NCI-H2196 (cell line): ENCODE measurements around the gene CENPA.
"Not testable (repeated sequence)": the region's sequence is repeated elsewhere in the genome, so short reads cannot be mapped to it uniquely, and the experiment has no call there.

Experiments used
- DNase-seq: peaks from one replicate; lab custom pipeline; 2025; ENCODE audit not compliant: unreplicated experiment; lab: John Stamatoyannopoulos, UW

Gene CENPA

DNA sequence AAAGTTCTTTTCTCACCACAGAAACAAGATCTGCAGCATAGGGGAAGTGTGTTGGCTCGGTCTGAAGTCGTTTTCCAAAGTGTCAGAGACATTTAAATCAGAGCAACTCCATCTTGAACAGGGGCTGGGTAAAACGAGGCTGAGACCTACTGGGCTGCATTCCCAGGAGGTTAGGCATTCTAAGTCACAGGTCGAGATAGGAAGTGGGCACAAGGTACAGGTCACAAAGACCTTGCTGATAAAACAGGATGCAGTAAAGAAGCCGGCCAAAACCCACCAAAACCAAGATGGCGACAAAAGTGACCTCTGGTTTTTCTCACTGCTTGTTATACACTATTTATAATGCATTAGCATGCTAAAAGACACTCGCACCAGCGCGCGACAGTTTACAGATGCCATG, 24.9 kb upstream of the CENPA start:
- DNase-seq, result not testable (repeated sequence)

DNA sequence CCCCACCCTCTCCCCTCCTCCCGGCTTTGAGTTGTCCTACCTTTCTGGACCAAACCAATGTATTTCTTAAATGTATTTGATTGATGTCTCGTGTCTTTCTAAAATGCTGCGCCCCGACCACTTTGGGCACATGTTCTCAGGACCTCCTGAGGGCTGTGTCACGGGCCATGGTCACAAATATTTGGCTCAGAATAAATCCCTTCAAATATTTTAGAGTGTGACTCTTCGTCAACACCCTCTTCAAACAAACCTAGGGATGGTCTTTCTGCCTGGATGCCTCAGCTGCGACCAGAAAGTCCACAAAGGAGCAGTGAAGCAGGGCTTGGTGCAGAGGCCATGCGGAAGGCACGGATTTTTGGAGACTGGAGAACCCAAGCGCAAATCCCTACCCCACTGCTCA, 22.8 kb upstream of the CENPA start:
- no peak for DNase-seq

DNA sequence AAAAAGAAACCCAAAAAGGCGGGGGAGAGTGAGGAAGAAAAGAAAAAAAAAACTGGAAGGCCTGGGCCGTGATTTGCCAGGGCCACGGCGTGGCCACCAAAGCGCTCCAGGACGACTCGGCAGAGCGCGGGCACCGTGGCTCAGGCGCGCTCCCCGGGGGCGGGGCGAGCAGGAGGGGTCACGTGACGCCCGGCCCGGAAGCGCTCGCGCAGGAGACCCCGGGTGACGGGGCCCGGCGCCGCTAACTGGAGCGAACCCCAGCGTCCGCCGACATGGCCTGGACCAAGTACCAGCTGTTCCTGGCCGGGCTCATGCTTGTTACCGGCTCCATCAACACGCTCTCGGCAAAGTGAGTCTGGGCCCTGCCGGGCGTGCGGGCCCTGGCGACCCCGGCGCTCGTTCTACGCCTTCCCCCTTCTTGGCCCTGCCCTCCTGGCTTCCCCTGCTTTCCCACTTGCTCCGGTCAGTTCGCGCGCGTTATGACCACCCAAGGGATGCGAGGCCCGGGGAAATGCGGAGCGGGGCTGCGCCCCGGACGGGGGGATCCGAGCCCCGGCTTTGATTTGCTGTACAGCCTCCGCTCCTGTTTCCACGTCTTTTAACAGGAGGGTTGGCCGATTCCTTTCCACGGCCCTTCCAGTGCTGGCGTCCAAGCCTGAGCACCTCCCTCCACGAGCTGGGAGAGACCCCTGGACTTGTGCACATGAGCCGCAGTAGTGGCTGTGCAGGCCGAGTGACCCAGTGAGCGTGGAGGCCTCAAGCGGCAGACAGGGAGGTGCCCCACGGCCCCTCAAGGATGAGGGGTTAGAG, 21.6 kb upstream of the CENPA start, which contains the start of gene SLC35F6:
Gene SLC35F6, plus strand, starts transcription at position 207 of the 810 bp plus-strand sequence. Its CDS starts 66 bp downstream, at position 273.
- peak; percentile 83 for DNase-seq

DNA sequence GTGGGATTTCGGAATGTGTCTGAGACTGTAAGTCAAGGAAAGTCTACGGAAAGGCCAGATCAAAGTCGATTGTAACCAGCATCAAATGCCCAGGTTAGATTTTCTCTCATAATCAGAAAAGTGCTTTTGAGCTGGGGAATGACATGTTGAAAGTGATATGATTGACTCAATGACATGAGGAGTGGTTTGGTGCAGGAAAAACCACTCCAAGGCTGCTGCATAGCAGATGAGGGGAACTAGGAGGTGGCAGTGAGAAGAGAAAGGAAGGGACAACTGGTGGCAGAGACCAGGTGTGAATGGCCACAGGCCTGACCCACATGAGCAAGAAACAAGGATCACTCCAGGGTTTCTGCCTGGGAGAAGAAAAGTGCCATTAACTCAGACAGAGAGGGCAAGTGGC, 20.9 kb upstream of the CENPA start:
- DNase-seq, result no peak

DNA sequence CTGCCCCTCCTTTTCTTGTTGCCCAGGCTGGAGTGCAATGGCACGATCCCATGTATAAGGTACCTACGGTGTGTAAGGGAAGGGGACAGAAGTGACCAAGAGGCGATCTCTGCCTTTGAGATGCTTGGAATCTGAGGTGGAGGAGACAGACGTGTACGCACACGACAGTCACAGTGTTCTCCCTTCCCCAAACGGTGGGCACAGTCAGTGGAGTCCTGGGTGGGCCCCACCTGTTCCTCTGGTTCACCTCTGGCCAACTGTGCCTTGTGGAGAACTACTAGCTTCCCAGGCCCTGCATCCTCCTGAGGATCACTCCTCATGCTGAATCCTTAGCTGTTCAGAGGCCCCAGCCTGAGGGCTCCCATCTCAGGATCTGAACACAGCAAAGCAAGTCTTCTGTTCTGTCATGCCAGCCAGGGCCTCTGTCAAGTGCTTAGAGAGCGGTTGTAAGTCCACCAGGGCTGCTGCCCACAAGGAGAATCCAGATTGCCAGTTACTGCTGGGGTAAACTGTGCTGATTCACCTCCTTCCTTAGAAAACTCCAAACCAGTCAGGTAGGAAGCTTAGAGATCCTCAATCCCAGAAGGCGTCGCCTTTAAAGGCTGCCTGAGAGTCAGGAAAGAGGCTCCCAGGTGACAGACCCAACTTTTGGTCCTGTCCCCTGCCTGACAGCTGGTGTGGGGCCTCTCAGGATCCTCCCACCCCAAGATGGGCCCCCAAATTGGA, 20.2 kb upstream of the CENPA start:
- no peak for DNase-seq

DNA sequence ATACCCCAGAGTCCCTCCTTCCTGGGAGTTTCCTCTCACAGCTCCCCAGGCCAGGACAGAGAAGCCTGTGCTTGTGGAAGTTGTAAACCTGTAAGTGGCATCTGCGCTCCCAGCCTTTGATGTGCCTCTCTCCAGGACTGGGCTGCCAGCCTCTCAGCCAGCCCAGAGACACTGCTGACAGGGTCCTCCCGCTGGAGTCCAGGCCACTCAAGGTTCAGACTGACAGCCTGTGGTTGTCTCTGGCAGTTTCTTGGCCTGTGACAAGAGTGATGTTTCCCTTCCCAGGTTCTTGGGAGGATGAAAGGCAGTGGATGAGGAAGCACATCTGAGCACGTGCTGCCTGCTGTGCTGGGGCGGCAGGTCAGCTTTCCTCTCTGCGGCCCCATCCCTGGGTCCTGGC, 18.7 kb upstream of the CENPA start:
- no peak for DNase-seq

DNA sequence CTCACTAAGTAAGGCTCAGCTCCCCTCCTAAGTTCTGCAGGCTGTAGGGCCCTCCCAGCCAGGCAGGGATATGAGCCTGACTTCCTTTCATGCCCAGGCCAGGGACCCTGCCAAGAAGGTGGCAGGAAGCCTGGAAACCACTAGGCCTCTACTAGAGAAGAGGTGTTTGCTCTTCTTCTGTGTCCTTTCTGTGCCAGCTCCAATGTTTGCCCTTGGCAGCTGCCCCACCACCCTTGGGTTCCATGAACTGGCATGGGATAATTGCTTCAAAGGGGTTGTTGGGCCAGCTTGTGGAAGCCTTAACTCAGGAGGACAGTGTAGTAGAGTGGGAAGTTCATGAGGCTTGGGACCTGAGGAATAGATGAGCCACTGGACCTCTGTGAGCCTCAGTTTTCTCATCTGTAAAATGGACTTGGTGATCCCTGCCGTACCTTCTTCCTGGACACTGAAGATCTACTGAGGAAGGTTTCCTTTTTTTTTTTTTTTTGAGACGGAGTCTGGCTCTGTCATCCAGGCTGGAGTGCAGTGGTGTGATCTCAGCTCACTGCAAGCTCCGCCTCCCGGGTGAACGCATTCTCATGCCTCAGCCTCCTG, 17.9 kb upstream of the CENPA start:
- peak; percentile 55 for DNase-seq

DNA sequence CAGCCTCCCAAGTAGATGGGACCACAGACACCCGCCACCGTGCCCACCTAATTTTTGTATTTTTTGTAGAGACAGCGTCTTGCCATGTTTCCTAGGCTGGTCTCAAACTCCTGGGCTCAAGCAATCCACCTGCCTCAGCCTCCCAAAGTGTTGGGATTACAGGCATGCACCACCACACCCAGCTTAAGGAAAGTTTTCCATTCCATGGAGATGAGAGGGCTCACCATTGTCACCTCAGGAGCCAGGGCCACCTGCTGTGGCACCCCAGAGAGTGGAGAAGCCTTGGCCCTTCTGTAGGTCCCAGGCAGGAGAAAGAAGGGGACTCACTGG, 17.1 kb upstream of the CENPA start:
- no peak for DNase-seq

DNA sequence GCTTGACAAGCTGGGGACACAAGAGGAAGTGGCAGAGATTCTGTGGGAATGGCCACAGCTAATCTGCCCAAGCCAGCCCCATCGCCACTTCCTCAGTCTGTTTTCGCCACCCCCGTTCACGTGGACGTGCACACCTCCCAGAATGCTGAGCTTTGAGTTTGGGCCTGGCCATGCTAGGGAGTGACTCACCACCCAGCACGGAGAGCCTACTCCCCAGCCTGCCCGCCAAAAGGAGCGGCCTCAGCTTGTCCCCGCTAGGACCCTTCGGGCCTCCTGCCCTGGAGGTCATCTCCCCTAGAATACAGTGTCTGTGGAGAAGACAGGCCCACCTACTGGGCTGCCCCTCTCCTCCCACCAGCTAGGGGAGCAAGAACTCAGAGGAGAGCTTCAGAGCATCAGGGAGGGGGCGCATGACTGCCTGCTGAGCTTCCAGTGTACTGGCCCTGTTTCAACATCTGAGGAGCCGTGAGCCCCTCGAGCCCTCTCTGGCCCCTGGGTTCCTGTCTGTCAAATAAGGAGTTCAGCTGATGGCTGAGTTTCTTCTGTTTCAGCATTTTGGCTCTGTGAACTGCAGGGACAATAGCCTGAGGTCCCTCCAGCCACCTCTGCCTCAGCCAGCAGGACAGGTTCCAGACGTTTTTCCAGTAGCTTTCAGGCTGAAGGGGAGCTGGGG, 16.6 kb upstream of the CENPA start:
- DNase-seq, result no peak

DNA sequence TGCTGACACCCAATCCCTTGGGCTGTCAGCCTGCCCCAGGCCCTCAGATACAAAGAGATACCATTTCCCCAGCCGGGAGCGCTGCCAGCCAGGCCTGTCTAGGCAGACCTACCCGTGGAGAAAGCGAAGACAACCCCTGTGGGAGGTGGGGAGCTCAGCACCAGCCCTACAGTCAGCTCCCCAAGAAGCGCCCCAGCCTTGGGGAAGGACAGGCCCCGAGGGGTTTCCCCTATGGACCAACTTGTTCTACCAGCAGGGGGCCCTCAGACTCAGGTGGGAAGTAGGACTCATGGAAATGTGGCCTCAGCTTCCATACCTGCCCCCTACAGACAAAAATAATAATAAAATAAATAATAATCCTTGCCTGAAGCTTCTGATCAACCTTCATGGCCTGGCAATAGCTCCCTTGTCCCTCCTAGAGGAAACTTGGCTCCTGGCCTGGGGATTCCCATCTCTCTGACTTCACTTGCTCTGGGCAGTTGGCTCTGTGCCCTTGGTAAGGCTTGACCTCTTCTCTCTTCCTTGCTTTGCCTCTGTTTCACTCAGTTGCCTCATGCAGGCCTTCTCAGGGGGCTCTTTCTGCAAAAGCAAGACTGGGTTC, 14.8 kb upstream of the CENPA start:
- DNase-seq, result peak; percentile 88

DNA sequence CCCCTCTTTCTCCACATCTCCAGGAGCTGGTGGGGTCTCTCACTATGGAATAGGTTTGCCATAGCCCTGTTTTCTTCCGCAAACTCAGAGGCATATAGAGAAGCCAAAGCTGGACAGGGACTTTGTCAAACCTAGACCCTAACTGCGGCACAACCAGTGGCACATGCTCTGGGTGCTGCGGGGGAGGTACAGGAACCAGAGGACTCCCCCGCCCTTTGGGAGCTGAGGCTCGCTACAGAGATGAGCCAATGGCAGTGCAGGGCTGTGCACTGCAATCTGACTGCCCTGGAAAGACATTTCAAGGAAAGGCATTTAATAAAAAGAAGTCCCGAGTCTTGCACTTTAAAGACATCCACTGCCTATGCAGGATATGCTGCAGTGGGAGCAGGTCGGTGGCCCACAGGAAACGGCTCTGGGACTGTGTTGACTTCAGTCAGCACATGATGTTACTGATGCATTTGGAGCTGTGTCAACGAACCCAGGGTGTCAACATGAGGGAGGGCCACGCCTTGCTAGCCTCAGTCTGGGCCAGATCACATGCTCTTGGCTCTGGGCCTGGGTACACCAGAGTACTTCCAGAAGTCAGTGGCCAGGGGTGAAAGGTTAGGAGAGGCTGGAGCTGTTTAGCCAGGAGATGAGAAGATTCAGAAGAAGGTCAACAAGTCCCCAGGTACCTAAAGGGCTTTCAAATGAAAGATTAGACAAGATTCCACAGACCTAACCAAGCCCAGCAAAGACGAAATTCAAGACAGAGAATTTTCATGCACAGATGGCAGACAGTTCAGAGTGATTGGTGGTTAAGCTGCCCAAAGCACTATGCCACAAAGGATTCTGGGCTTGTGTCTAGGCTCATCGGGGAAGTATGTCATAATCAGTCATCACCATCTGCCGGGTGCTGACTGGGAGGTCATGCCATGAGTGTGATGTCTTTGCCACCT, 13.5 kb upstream of the CENPA start:
- peak; percentile 93 for DNase-seq

DNA sequence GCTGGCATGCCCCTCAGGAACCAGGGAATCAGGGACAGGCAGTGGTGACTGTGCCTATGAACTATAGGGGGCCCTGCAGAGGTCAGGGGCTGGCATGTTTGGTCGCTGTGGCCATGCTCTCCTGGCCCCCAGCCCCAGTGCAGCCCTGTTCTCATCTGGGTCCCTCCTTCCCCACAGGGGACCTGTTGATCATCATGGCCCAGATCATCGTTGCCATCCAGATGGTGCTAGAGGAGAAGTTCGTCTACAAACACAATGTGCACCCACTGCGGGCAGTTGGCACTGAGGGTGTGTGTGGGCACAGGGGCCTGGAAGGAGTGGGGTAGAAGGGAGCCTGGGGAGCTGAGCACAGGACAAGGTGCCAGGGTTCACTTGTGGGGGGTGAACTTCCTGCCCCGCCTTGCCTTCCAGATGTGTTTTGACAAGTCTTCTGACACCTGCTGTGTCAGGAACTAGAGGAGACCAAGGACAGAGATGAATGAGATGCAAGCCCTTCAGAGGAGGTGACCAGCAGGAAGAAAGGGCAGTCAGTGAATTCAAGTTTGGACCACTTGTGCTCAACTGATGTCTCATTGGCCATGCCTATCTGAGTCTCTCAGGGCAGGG, 9.6 kb upstream of the CENPA start:
- DNase-seq, result no peak

DNA sequence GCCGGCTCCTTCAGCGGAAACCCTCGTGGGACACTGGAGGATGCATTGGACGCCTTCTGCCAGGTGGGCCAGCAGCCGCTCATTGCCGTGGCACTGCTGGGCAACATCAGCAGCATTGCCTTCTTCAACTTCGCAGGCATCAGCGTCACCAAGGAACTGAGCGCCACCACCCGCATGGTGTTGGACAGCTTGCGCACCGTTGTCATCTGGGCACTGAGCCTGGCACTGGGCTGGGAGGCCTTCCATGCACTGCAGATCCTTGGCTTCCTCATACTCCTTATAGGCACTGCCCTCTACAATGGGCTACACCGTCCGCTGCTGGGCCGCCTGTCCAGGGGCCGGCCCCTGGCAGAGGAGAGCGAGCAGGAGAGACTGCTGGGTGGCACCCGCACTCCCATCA, 7.8 kb upstream of the CENPA start:
- no peak for DNase-seq

DNA sequence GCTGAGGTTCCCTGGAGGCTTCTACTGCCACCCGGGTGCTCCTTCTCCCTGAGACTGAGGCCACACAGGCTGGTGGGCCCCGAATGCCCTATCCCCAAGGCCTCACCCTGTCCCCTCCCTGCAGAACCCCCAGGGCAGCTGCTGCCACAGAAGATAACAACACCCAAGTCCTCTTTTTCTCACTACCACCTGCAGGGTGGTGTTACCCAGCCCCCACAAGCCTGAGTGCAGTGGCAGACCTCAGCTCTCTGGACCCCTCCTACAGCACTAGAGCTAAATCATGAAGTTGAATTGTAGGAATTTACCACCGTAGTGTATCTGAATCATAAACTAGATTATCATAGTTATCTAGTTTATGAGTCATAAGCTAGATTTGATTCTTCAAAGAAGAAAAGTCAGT, 7.3 kb upstream of the CENPA start:
- DNase-seq, result no peak

DNA sequence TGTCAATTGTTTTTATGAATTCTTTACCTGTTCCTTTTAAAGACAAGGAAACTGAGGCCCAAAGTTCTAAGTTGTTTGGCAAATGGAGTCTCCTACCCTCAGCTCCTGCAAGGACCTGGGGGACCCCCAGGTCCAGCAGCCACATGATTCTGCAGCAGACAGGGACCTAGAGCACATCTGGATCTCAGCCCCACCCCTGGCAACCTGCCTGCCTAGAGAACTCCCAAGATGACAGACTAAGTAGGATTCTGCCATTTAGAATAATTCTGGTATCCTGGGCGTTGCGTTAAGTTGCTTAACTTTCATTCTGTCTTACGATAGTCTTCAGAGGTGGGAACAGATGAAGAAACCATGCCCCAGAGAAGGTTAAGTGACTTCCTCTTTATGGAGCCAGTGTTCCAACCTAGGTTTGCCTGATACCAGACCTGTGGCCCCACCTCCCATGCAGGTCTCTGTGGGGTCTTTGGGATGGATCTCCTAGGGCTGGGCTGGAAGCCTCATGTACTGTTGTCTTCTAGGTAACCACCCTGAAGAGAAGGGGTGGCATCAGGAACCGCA, 5.6 kb upstream of the CENPA start:
- DNase-seq, result no peak

DNA sequence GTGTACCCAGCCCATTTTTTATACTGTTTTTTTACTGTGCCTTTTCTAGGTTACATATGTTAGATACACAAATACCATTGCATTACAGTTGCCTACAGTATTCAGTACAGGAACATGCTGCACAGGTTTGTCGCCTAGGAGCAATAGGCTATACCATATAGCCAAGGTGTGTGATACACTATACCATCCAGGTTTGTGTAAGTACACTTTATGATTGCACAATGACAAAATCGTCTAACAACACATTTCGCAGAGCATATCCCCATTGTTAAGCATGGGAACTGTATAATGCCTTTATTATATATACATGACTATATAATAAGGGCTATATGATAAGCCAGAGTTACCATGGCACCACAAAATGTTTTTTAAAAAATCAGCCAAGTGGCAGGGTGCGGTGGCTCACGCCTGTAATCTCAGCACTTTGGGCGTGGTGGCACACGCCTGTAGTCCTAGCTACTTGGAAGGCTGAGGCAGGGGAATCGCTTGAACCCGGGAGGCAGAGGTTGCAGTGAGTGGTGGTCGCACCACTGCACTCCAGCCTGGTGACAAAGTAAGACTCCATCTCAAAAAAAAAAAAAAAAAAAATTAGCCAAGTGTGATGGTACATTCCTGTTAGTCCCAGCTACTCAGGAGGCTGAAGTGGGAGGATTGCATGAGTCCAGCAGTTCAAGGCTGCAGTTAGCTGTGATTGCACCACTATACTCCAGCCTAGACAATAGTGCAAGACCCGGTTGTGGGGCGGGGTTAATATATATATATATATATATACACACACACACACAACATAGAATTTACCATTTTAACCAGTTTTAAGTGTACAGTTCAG, 2.8 kb upstream of the CENPA start:
- DNase-seq, result no peak

DNA sequence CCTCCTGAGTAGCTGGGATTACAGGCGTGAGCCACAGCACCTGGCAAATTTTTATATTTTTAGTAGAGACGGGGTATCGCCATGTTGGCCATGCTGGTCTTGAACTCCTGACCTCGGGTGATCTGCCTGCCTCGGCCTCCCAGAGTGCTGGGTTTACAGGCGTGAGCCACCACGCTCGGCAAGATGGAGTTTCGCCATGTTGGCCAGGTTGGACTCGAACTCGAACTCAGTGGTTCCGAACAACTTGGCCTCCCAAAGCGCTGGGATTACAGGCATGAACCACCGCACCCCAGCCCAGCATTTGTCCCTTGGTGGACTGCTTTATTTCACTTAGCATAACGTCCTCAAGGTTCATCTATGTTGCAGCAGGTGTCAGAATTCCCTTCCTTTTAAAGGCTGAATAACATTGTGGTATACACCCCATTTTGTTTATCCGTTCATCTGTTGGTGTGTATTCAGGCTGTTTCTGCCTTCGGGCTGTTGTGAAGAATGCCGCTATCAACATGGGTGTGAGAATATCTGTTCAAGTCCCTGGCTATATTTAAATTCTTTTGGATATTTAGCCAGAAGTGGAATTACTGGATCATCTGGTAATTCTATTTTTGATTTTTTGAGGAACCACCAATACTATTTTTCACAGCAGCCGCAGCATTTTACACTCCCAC, 1.2 kb upstream of the CENPA start:
- DNase-seq, result no peak
